Stimulated activated naive CD8-positive, alpha-beta T cell treated with anti-CD3 and anti-CD28 coated beads, Interleukin-15, amount 100 ng/mL, for 72 hours (primary cell): ENCODE measurements around the gene GMPR.
A peak's percentile ranks its signal among the peaks of the same experiment; 100 is the strongest.
"Not testable (repeated sequence)": the region's sequence is repeated elsewhere in the genome, so short reads cannot be mapped to it uniquely, and the experiment has no call there.

Experiments used
- ATAC-seq: fragments of 150-1000 bp; cut with Tn5 transposase; 2 replicates; pipeline ENCODE4 v1.10.0; 2021; ENCODE audit warnings: mild to moderate bottlenecking, moderate library complexity
- DNase-seq, 2 donors: peaks; one replicate each; pipeline ENCODE4 v3.0.0; 2021 to 2022
- H3K27ac Mint-ChIP-seq, 2 donors: one replicate each; pipeline ENCODE4 v1.8.0; 2022; ENCODE audit warnings: mild to moderate bottlenecking in 2 of 2, mixed read lengths in 2 of 2, moderate library complexity in 2 of 2
- H3K27me3 Mint-ChIP-seq: one replicate; pipeline ENCODE4 v1.8.0; 2022; ENCODE audit warnings: mixed read lengths
- H3K4me1 Mint-ChIP-seq: one replicate; pipeline ENCODE4 v1.8.0; 2022; ENCODE audit warnings: mild to moderate bottlenecking, mixed read lengths
- H3K4me3 Mint-ChIP-seq, 2 donors: one replicate each; pipeline ENCODE4 v1.8.0; 2022; ENCODE audit warnings: mild to moderate bottlenecking in 2 of 2, mixed read lengths in 2 of 2, moderate library complexity in 1 of 2
- H3K9me3 Mint-ChIP-seq, 2 donors: one replicate each; pipeline ENCODE4 v1.8.0; 2022; ENCODE audit warnings: mixed read lengths in 2 of 2

GMPR gene

GRCh38 chr6:16253399-16254144 lies 15.2 kb downstream of the GMPR start:
- H3K27me3 Mint-ChIP-seq: no peaks in the 10 kb centered on the region
- H3K4me3 Mint-ChIP-seq: no peak overlapping the region
- DNase-seq (no peak), ATAC-seq (no peak)
- no peaks in the 10 kb centered on the region for H3K9me3 Mint-ChIP-seq
- peak overlapping the region in 1 of 2 donors; percentile 35 for H3K27ac Mint-ChIP-seq
- H3K4me1 Mint-ChIP-seq: peaks cover 11% of the 10 kb centered on the region

GRCh38 chr6:16254535-16254934 lies 16.1 kb downstream of the GMPR start:
- peaks cover 11% of the 10 kb centered on the region for H3K4me1 Mint-ChIP-seq
- no peak overlapping the region for H3K4me3 Mint-ChIP-seq
- DNase-seq (no peak), ATAC-seq (no peak)
- no peaks in the 10 kb centered on the region for H3K27me3 Mint-ChIP-seq
- no peak overlapping the region for H3K27ac Mint-ChIP-seq
- no peaks in the 10 kb centered on the region for H3K9me3 Mint-ChIP-seq

- peaks cover 11% of the 10 kb centered on the region for H3K4me1 Mint-ChIP-seq
- H3K27ac Mint-ChIP-seq: no peak overlapping the region
- DNase-seq: no peak
- no peak for ATAC-seq
- no peak overlapping the region for H3K4me3 Mint-ChIP-seq
- no peaks in the 10 kb centered on the region for H3K9me3 Mint-ChIP-seq
- no peaks in the 10 kb centered on the region for H3K27me3 Mint-ChIP-seq
Measured at GRCh38 chr6:16256781-16257180, 18.4 kb downstream of the GMPR start.

GRCh38 chr6:16257999-16258708 lies 19.8 kb downstream of the GMPR start:
- H3K4me1 Mint-ChIP-seq: peaks cover 3% of the 10 kb centered on the region
- H3K4me3 Mint-ChIP-seq: no peak overlapping the region
- no peaks in the 10 kb centered on the region for H3K9me3 Mint-ChIP-seq
- H3K27me3 Mint-ChIP-seq: no peaks in the 10 kb centered on the region
- ATAC-seq (peak; percentile 23), DNase-seq (no peak)
- H3K27ac Mint-ChIP-seq: peak overlapping the region in 1 of 2 donors; percentile 66

GRCh38 chr6:16258709-16259075 lies 20.3 kb downstream of the GMPR start:
- DNase-seq: no peak
- H3K4me1 Mint-ChIP-seq: no peaks in the 10 kb centered on the region
- H3K27me3 Mint-ChIP-seq: no peaks in the 10 kb centered on the region
- H3K9me3 Mint-ChIP-seq: no peaks in the 10 kb centered on the region
- no peak overlapping the region for H3K27ac Mint-ChIP-seq
- ATAC-seq: no peak
- H3K4me3 Mint-ChIP-seq: no peak overlapping the region

GRCh38 chr6:16259604-16260003 lies 21.2 kb downstream of the GMPR start:
- not testable (repeated sequence) for H3K27ac Mint-ChIP-seq, ATAC-seq, H3K4me1 Mint-ChIP-seq, H3K4me3 Mint-ChIP-seq, H3K27me3 Mint-ChIP-seq, H3K9me3 Mint-ChIP-seq, DNase-seq

- not testable (repeated sequence) for H3K4me1 Mint-ChIP-seq, ATAC-seq, H3K27ac Mint-ChIP-seq, H3K4me3 Mint-ChIP-seq, H3K9me3 Mint-ChIP-seq, DNase-seq, H3K27me3 Mint-ChIP-seq
Measured at GRCh38 chr6:16260602-16261001, 22.2 kb downstream of the GMPR start.

- not testable (repeated sequence) for H3K27ac Mint-ChIP-seq, ATAC-seq, DNase-seq, H3K9me3 Mint-ChIP-seq, H3K4me1 Mint-ChIP-seq, H3K27me3 Mint-ChIP-seq, H3K4me3 Mint-ChIP-seq
Measured at GRCh38 chr6:16262773-16263172, 24.4 kb downstream of the GMPR start.

GRCh38 chr6:16263464-16264099 lies 25.2 kb downstream of the GMPR start:
- not testable (repeated sequence) for ATAC-seq, H3K4me3 Mint-ChIP-seq, H3K4me1 Mint-ChIP-seq, H3K9me3 Mint-ChIP-seq, H3K27ac Mint-ChIP-seq, H3K27me3 Mint-ChIP-seq, DNase-seq

- H3K27me3 Mint-ChIP-seq: no peaks in the 10 kb centered on the region
- ATAC-seq (no peak), DNase-seq (no peak)
- no peaks in the 10 kb centered on the region for H3K9me3 Mint-ChIP-seq
- H3K27ac Mint-ChIP-seq: no peak overlapping the region
- H3K4me3 Mint-ChIP-seq: no peak overlapping the region
- peaks cover 5% of the 10 kb centered on the region for H3K4me1 Mint-ChIP-seq
Measured at GRCh38 chr6:16264785-16265184, 26.4 kb downstream of the GMPR start.

GRCh38 chr6:16265351-16266341 lies 27.3 kb downstream of the GMPR start:
- DNase-seq: peak; percentile 27 to 29
- H3K27me3 Mint-ChIP-seq: no peaks in the 10 kb centered on the region
- no peaks in the 10 kb centered on the region for H3K9me3 Mint-ChIP-seq
- no peak overlapping the region for H3K27ac Mint-ChIP-seq
- peaks cover 5% of the 10 kb centered on the region for H3K4me1 Mint-ChIP-seq
- H3K4me3 Mint-ChIP-seq: no peak overlapping the region
- ATAC-seq: no peak

GRCh38 chr6:16267428-16268263 lies 29.3 kb downstream of the GMPR start:
- H3K27ac Mint-ChIP-seq: no peak overlapping the region
- H3K9me3 Mint-ChIP-seq: no peaks in the 10 kb centered on the region

GRCh38 chr6:16269442-16270070 lies 31.2 kb downstream of the GMPR start:
- H3K9me3 Mint-ChIP-seq, H3K27me3 Mint-ChIP-seq, ATAC-seq, H3K27ac Mint-ChIP-seq, H3K4me3 Mint-ChIP-seq, DNase-seq: not testable (repeated sequence)
- peaks cover 11% of the 10 kb centered on the region for H3K4me1 Mint-ChIP-seq

More at GRCh38 chr6:16267428-16268263, 29.3 kb downstream of the GMPR start:
- H3K27me3 Mint-ChIP-seq: no peaks in the 10 kb centered on the region
- ATAC-seq (no peak), DNase-seq (no peak)
- H3K4me3 Mint-ChIP-seq: peak overlapping the region in 1 of 2 donors; percentile 33
- peaks cover 5% of the 10 kb centered on the region for H3K4me1 Mint-ChIP-seq

GRCh38 chr6:16270178-16270794 lies 31.9 kb downstream of the GMPR start:
- Mint-ChIP-seq H3K4me1 (peaks cover 16% of the 10 kb centered on the region), H3K27me3 (no peaks in the 10 kb centered on the region), H3K9me3 (no peaks in the 10 kb centered on the region), H3K4me3 (no peak overlapping the region), H3K27ac (no peak overlapping the region)
- ATAC-seq (no peak), DNase-seq (no peak)
